Fibroblast of skin of back (primary cell): ENCODE measurements around the gene SCPEP1. TPM values are rescaled to one million over a fixed set of nuclear protein-coding genes. Genes with fewer than 3 reads are reported as not detected.
"Not testable (repeated sequence)": the region's sequence is repeated elsewhere in the genome, so short reads cannot be mapped to it uniquely, and the experiment has no call there.

Experiments used
- DNase-seq: peaks from one replicate; pipeline ENCODE4 v3.0.0-alpha.2; 2013
- polyA plus RNA-seq, 2 experiments: library from polyadenylated mRNA; unstranded; fragments of 120-200 nt; gene quantifications; one replicate each; pipeline ENCODE4 v1.2.1, GENCODE V29; 2013; ENCODE audit not compliant: insufficient read length in 2 of 2

SCPEP1 gene, protein sequence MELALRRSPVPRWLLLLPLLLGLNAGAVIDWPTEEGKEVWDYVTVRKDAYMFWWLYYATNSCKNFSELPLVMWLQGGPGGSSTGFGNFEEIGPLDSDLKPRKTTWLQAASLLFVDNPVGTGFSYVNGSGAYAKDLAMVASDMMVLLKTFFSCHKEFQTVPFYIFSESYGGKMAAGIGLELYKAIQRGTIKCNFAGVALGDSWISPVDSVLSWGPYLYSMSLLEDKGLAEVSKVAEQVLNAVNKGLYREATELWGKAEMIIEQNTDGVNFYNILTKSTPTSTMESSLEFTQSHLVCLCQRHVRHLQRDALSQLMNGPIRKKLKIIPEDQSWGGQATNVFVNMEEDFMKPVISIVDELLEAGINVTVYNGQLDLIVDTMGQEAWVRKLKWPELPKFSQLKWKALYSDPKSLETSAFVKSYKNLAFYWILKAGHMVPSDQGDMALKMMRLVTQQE
- polyA plus RNA-seq (2013, experiment 1 of 2; ENCODE audit: insufficient read length) = 21.3 TPM
- polyA plus RNA-seq (2013, experiment 2 of 2; ENCODE audit: insufficient read length) = 23.4 TPM

DNA sequence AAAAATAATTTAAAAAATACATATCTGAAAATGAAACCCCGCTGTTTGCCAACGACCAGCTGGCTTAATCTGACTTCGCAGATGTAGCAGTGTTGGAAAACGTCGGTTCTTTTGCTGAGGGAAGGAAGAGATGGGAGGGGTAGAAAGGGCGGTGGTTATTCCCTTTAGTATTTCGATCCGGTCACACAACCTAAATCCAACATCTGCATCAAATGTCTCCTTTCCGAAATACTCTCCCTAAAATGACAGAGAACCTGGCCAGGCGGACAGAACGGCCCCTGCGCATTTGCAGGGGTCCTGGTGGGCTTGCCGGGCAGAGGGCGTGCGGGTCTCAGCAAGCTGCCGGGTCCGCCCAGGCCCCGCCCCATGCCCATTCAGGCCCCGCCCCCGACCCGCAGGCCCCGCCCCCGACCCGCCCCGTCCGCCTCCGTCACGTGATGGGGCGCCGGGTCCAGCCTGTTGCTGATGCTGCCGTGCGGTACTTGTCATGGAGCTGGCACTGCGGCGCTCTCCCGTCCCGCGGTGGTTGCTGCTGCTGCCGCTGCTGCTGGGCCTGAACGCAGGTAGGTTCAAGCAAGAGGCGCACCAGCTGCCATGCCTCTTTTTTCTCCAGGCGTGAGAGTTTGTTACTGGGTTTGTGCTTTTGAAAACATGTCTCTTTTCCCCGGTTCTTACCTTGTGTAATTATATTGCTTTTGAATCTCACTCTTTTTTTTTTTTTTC is at the start of gene SCPEP1:
Gene SCPEP1, plus strand, starts transcription at position 459 of the 723 bp plus-strand sequence. Its CDS starts 29 bp downstream, at position 488.
- peak; percentile 79 for DNase-seq

DNA sequence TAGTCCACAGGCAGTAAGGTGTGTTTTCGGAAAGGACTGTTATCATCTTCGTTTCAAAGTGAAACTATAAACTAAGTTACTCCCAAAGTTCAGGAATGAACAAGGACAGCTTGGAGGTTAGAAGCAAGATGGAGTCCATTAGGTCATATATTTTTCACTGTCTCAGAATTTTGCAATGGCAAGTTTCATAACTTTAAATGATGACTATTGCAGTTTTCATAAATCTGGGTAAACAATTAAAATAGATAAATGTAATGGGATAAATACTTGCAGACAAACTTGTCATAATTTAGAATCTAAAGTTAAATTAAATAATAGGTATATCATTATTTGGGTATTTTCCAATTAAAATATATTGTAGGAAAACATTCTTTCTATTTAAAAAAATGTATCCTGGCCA is 49.3 kb upstream of the SCPEP1 start:
- no peak for DNase-seq

DNA sequence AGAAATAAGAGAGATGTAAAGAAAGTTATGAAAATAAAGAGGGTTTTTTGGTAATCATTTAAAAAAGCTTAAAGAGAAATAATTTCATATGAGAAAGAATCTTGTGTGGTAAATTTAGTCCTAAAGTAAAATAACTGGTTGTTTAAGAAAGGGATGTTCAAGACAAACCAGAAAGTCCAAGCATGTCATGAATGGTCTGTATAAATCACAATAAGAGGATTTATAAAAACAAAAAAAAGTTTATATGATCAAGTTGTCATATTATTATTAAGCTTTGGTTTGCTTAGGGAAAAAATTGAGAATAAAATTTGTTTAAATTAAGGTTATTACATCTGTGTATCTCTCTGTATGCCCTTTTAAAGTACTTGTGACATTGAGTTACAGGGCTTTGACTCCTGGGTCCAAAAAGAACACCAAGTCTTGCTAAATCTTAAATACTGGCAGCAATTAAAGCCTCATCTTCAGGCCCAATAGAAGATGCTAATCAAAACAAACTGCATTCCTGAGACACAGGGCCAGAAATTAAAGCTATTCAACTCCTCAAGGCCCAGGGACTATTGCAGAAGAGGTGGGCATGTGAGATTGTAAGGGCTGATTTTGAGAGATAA is 48.5 kb upstream of the SCPEP1 start:
- peak; percentile 15 for DNase-seq

- DNase-seq = no peak
Observed at GRCh38 chr17:56930739-56931337, 47.1 kb upstream of the SCPEP1 start.

DNA sequence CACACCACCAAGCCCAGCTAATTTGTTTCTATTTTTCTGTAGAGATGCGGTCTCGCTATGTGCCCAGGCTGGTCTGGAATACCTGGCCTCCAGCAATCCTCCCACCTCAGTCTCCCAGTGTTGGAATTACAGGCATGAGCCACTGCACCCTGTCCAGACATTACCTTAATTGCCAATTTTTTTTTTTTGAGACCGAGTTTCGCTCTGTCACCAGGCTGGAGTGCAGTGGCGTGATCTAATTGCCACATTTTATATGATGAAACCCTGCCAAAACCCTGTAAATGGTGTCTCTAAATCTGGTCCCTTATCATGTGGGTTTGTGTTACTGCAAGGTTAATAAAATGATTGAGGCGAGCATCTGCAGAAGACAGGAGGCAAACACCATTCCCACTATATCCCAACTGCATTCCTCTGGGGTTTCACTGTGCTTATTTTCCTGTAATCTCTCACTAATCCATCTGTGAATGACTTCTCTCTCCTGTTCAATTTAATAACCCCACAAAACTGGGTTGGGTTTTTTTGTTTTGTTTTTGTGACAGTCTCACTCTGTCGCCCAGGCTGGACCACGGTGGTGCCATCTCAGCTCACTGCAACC is 44.7 kb upstream of the SCPEP1 start:
- DNase-seq = no peak

GRCh38 chr17:56933868-56934267 is 44.1 kb upstream of the SCPEP1 start:
- no peak for DNase-seq

GRCh38 chr17:56934280-56934679 is 43.7 kb upstream of the SCPEP1 start:
- DNase-seq = no peak

DNA sequence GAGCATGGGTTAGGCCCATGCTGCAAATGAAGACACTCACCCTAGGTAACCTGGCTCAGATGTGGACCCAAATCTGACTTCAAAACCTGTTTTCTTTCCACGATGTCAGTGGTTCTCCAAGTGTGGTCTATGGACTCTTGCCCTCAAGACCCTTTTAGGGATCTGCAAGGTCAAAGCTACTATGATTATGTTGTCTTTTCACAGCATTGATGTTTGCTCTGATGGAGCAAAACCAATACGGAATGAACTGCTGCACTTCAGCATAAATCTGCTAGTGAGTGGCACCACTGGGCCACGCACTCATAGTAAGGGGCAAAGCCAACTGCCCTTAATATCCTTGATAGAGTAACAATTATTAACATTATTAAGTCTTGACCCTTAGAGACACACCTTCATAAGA is 42.5 kb upstream of the SCPEP1 start:
- no peak for DNase-seq

- no peak for DNase-seq
Observed at GRCh38 chr17:56936697-56937322, 41.1 kb upstream of the SCPEP1 start.

GRCh38 chr17:56937687-56938086 is 40.2 kb upstream of the SCPEP1 start:
- no peak for DNase-seq

- not testable (repeated sequence) for DNase-seq
Observed at GRCh38 chr17:56938206-56938605, 39.7 kb upstream of the SCPEP1 start.

DNA sequence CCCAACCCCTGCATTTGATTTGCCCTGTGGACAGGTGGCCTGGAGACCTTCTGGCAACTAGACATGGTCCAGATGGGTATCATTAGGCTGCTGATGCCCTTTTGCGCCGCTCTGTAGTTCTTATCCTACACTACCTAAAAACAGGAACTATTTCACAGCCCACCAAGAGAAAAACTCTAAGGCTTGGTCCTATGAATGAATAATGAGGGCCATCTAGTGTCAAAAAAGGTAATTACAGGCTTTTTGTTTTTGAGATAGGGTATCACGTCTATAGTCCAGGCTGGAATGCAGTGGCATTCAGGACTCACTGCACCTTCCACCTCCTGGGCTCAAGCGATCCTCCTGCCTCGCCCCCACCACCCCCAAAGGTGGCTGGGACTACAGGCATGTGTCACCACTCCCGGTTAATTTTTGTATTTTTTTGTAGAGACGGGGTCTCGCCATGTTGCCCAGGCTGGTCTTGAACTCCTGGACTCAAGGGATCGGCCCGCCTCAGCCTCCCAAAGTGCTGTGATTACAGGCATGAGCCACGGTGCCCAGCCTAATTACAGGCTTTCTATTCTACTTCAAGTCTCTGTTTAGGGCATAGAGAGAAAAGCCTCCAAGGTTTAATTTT is 38.0 kb upstream of the SCPEP1 start:
- peak; percentile 64 for DNase-seq

GRCh38 chr17:56943505-56944125 is 34.3 kb upstream of the SCPEP1 start:
- DNase-seq = peak; percentile 4

DNA sequence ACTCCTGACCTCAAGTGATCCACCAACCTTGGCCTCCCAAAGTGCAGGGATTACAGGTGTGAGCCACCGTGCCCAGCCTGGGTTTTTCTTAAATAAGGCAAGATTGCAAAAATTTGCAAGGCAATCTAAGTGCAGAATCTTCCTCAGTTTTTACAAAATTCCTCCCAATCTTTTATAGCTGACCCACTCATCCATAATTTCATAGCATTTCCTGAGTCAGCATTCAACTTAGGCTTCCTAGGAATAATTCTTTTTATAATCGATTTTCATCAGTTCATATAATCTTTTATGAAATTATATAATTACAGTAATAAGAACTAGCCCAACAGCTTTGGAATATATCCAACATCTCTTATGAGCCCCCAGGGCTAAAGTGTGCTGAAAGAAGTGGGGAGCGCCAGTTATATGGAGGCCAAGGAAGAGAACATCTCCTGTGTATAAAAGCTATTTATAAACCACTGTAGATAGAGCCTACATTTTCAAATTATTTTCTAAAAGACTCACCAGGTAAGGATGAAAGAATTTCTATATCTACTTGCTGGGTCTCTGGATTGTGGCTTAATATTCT is 31.9 kb upstream of the SCPEP1 start:
- DNase-seq = no peak

DNA sequence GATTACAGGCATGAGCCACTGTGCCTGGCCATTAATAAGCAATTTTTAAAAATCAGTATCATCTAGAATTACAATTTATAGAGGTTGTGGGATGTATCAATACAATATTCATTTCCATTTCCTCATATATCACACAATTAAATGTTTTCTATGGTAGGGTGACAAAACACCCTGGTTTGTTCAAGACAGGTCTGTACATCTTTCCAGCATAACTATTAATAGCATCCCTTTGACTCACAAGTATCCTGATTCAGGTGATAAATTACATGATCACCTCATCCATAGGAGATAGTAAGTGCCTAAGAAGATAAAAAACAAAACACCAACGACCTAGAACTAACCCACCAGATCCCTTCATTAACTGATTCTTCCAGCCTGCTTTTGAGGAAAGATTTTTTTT is 30.2 kb upstream of the SCPEP1 start:
- no peak for DNase-seq

DNA sequence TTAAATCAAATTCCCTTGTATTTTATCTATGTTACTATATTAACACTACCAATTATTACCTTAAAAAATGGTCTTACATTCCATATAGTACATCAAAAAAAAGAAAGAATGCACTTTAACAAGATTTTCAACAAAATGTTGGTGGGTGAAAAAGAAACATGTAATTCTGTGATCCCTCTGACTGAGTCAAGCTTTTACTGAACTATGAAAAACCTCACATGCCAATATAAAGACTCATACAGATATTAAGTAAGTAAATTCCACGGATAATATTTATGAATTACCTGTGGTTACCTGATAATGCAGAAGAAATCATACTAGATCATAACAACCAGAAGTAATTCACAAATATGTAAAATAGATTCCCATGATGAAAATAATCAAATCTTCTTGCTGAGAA is 29.4 kb upstream of the SCPEP1 start:
- DNase-seq = no peak

GRCh38 chr17:56949595-56949994 is 28.3 kb upstream of the SCPEP1 start:
- DNase-seq = no peak

GRCh38 chr17:56956992-56957391 is 20.9 kb upstream of the SCPEP1 start:
- DNase-seq = no peak

- peak; percentile 89 for DNase-seq
Observed at GRCh38 chr17:56960596-56961538, 17.1 kb upstream of the SCPEP1 start, which contains the start of gene COIL. Gene COIL (minus strand): TSS chr17:56961050. CDS start chr17:56961019, 31 bp downstream.
